ENCODE data around the gene C9orf78. TPM values are rescaled to one million over a fixed set of nuclear protein-coding genes. Genes with fewer than 3 reads are reported as not detected.
"Not testable (repeated sequence)": the region's sequence is repeated elsewhere in the genome, so short reads cannot be mapped to it uniquely, and the experiment has no call there.

Gene C9orf78
- total RNA-seq, 3 donors from 2014 or later: 35.1 to 47.5 (median 37.3) TPM

GRCh38 chr9:129802833-129803675, 32.0 kb downstream of the C9orf78 start, which contains the start of gene TOR1B:
TSS of gene TOR1B (plus strand) at chr9:129803184. CDS start at chr9:129803213, 29 bp downstream.
- no peak for TF ChIP-seq CTCF (IDR thresholded peaks at IDR 0.05)
- ATAC-seq (peak; percentile 95), DNase-seq (peak; percentile 96 to 97 (median 97))
- intact Hi-C loops (cut with DNase I, micrococcal nuclease): no loop called here
- Histone ChIP-seq H3K4me1 (ENCODE audit: low read depth) (peaks cover 19% of the 10 kb centered on the region), H3K9me3 (no peaks in the 10 kb centered on the region), H3K4me3 (peak within 1 kb of the TSS; percentile 70), H3K36me3 (ENCODE audit: low read depth) (no peaks in the 10 kb centered on the region)

GRCh38 chr9:129801504-129801903, 33.6 kb downstream of the C9orf78 start:
- H3K36me3 ChIP-seq (ENCODE audit: low read depth): no peaks in the 10 kb centered on the region
- no peaks in the 10 kb centered on the region for H3K9me3 ChIP-seq
- no peak for DNase-seq
- intact Hi-C loops (cut with DNase I, micrococcal nuclease): no loop called here
- TF ChIP-seq CTCF (IDR thresholded peaks at IDR 0.05): no peak
- no peak for ATAC-seq
- H3K4me3 ChIP-seq: no peak overlapping the region
- peaks cover 17% of the 10 kb centered on the region for H3K4me1 ChIP-seq (ENCODE audit: low read depth)

- Histone ChIP-seq H3K9me3 (no peaks in the 10 kb centered on the region), H3K36me3 (ENCODE audit: low read depth) (no peaks in the 10 kb centered on the region), H3K4me1 (ENCODE audit: low read depth) (peaks cover 3% of the 10 kb centered on the region), H3K4me3 (no peak overlapping the region)
- no peak for TF ChIP-seq CTCF (IDR thresholded peaks at IDR 0.05)
- intact Hi-C loops (cut with DNase I, micrococcal nuclease): loop anchor here in 1 of 2 donors (10.0 kb wide), 1 partner anchor 144 kb away; no protein-coding TSS in a partner anchor
- DNase-seq: no peak
- ATAC-seq: no peak
These were observed 36.1 kb downstream of the C9orf78 start for GRCh38 chr9:129798973-129799372.

- not testable (repeated sequence) for H3K4me3 ChIP-seq; H3K36me3 ChIP-seq (ENCODE audit: low read depth); H3K4me1 ChIP-seq (ENCODE audit: low read depth); ATAC-seq; DNase-seq; H3K9me3 ChIP-seq
- intact Hi-C loops (cut with DNase I, micrococcal nuclease): loop anchor here in 1 of 2 donors (10.0 kb wide), 1 partner anchor 141 kb away; no protein-coding TSS in a partner anchor
These were observed 39.0 kb downstream of the C9orf78 start for GRCh38 chr9:129796029-129796428.

GRCh38 chr9:129794549-129794948, 40.5 kb downstream of the C9orf78 start:
- intact Hi-C loops (cut with DNase I, micrococcal nuclease): loop anchor here in 1 of 2 donors (10.0 kb wide), 1 partner anchor 140 kb away; no protein-coding TSS in a partner anchor
- Histone ChIP-seq H3K36me3 (ENCODE audit: low read depth) (no peaks in the 10 kb centered on the region), H3K4me3 (no peak overlapping the region), H3K9me3 (no peaks in the 10 kb centered on the region), H3K4me1 (ENCODE audit: low read depth) (peaks cover 4% of the 10 kb centered on the region)
- TF ChIP-seq CTCF (IDR thresholded peaks at IDR 0.05): no peak
- no peak for ATAC-seq
- DNase-seq: no peak

- H3K9me3 ChIP-seq: no peaks in the 10 kb centered on the region
- no peaks in the 10 kb centered on the region for H3K36me3 ChIP-seq (ENCODE audit: low read depth)
- TF ChIP-seq CTCF (IDR thresholded peaks at IDR 0.05): no peak
- no peak for ATAC-seq
- intact Hi-C loops (cut with DNase I, micrococcal nuclease): loop anchor here (5.0 kb wide), 2 partner anchors 44 to 49 kb away; no protein-coding TSS in a partner anchor
- DNase-seq: no peak
- peaks cover 4% of the 10 kb centered on the region for H3K4me1 ChIP-seq (ENCODE audit: low read depth)
- H3K4me3 ChIP-seq: no peak overlapping the region
These were observed 48.6 kb downstream of the C9orf78 start for GRCh38 chr9:129786481-129786880.

Data from mucosa of descending colon (tissue), 3 donors.